Measurements from ENCODE around the gene PRM3.

DNA sequence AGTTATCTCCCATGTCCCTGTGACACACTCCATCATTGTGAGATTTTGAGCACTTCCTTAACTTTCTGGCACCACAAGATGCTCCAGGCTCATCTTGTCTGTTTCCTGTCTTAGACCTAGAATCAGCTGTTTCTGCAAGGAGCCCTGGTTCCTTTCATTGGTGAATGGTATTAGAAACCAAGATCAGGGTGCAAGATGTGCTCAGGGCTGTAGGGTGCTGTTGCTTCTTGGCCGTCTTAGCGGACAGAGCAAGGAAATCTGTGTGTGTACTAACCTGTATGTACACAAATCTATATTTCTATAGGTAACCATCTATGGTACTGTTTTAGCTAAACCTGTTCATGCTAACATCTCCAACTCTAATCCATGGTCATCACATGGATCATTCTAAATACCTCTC is 15.8 kb upstream of the PRM3 start:
- TF ChIP-seq TBP (IDR thresholded peaks at IDR 0.05; ENCODE audit: low read depth, low read length): no peak
- no peak for TF ChIP-seq TEAD4 (IDR thresholded peaks at IDR 0.05; ENCODE audit: low read depth, low read length)
- no peak for TF ChIP-seq EZH2 (IDR thresholded peaks at IDR 0.05; ENCODE audit: low read depth, low read length, severe bottlenecking)
- TF ChIP-seq EP300 (IDR thresholded peaks at IDR 0.05; ENCODE audit: borderline replicate concordance in 1 of 2, low read depth in 2 of 2, low read length in 2 of 2): no peak
- TF ChIP-seq POLR2A (IDR thresholded peaks at IDR 0.05; ENCODE audit: control extremely low read depth in 1 of 2, low read depth in 2 of 2, low read length in 2 of 2): no peak
- TF ChIP-seq, protein P1, sequence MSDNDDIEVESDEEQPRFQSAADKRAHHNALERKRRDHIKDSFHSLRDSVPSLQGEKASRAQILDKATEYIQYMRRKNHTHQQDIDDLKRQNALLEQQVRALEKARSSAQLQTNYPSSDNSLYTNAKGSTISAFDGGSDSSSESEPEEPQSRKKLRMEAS (IDR thresholded peaks at IDR 0.05): no peak
- no peak for TF ChIP-seq BACH1 (IDR thresholded peaks at IDR 0.05; ENCODE audit: low read length)
- TF ChIP-seq, protein P2, sequence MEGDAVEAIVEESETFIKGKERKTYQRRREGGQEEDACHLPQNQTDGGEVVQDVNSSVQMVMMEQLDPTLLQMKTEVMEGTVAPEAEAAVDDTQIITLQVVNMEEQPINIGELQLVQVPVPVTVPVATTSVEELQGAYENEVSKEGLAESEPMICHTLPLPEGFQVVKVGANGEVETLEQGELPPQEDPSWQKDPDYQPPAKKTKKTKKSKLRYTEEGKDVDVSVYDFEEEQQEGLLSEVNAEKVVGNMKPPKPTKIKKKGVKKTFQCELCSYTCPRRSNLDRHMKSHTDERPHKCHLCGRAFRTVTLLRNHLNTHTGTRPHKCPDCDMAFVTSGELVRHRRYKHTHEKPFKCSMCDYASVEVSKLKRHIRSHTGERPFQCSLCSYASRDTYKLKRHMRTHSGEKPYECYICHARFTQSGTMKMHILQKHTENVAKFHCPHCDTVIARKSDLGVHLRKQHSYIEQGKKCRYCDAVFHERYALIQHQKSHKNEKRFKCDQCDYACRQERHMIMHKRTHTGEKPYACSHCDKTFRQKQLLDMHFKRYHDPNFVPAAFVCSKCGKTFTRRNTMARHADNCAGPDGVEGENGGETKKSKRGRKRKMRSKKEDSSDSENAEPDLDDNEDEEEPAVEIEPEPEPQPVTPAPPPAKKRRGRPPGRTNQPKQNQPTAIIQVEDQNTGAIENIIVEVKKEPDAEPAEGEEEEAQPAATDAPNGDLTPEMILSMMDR (IDR thresholded peaks at IDR 0.05; ENCODE audit: control extremely low read depth in 1 of 3, insufficient read depth in 1 of 3, low read depth in 1 of 3, low read length in 3 of 3): no peak
- no peak for TF ChIP-seq BCL11A (IDR thresholded peaks at IDR 0.05; ENCODE audit: low read depth in 2 of 2, low read length in 2 of 2)
- TF ChIP-seq MAFK (IDR thresholded peaks at IDR 0.05; ENCODE audit: low read depth, low read length): no peak
